GM19395 (cell line): Measurements from ENCODE around the gene GRM7.

Experiments
- ATAC-seq: cut with Tn5 transposase; IDR thresholded peaks from one replicate; pipeline ENCODE4 v1.9.1; 2021; ENCODE audit warnings: mild to moderate bottlenecking, moderate library complexity; ENCODE audit not compliant: unreplicated experiment

Gene GRM7

DNA sequence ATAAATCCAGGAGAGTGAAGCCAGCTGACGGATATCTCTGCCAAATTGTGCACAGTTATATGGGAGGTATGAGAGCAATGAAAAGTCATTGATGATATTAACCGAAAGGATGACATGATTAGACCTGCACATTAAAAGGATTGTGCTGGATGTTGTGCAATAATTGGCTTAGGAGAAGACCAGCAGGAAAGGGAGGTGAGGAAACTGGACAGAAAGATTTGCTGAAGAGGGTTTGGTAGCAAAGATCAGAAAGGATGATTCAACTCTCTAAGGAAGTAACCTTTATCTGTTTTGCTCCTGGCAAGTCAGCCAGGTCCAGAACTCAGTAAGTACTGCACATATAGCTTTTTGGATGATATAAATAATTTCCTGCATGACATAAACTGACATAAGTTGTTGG is 704.7 kb downstream of the GRM7 start:
- ATAC-seq: no peak

DNA sequence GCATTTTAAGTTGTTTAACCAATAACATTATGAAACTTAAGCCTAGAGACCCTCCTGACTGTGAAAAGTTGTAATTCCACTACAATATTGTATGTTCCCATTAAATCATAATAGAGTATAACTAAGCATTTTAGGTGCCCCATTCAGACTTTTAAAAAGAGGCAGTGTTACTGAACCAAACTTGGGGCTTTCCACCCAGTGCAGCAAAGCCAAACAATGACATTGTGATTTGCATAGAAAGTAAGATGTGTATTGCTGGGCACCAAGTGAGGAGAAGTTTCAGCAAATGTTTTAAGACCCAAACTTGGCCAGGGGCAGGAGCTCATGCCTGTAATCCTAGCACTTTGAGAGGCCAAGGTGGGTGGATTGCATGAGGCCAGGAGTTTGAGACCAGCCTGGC is 706.2 kb downstream of the GRM7 start:
- no peak for ATAC-seq

DNA sequence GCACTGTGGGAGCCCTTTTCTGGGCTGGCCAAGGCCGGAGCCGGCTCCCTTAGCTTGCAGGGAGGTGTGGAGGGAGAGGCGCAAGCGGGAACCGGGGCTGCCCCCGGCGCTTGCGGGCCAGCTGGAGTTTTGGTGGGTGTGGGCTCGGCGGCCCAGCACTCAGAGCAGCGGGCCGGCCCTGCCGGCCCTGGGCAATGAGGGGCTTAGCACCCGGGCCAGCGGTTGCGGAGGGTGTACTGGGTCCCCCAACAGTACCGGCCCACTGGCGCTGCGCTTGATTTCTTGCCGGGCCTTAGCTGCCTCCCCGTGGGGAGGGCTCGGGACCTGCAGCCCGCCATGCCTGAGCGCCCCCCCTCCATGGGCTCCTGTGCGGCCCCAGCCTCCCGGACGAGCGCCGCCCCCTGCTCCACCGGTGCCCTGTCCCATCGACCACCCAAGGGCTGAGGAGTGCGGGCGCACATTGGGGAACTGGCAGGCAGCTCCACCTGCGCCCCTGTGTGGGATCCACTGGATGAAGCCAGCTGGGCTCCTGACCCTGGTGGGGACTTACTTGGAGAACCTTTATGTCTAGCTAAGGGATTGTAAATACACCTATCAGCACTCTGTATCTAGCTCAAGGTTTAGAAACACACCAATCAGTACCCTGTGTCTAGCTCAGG is 707.7 kb downstream of the GRM7 start:
- no peak for ATAC-seq

DNA sequence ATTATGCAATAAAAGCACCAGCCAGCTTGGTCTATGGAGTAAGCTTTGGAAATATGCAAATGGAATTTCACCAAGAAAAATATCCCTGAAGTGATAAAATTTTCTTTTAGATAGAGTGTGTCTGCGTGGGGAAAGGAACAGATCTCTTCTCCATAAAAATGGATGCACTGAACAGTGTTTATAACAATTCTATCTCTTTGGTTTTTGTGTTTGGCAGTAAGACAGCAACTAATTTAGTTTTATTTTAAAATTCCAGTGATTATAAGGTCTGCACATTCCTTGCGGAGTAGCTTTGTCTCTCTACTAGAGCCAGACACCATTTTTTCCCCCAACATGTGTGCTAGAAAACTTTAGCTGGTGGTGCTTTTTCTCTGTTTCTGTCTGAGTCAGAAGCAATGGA is 712.4 kb downstream of the GRM7 start:
- no peak for ATAC-seq

DNA sequence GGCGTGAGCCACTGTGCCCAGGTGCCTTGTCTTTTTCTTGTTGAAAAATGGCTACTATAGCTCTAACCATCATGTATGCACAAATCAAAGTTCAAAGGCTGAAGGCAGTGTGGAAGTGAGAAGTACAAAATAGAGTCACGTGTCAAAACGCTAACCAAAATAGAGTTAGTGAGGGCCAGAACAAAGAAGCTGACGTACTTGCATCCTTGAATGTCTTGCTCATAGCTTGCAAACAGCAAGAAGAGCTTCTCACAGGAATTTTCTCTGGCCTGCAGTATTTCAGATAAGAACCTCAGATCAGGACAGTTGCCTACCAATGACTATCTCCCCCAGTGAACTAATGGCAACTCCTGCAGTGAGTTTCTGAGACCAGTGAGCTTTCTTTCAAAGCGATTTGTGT is 713.5 kb downstream of the GRM7 start:
- no peak for ATAC-seq

DNA sequence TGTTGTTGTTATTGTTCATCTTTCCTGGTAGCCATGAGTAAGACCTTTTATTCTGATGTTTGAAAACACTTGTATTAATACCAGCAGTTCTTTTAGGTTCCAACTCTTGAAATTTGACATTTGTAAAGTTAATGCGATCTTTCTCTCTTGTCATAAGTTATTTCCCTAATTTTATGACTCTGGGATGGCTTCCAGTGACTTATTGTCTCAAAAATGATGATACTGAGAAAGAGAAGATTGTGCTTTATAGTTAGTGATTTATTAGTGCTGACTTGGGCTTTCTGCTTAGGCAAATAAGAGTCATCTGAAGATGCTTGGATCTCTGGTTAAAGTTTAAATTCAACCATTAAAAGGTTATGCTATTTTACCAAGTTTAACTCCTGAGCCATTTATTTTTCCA is 715.2 kb downstream of the GRM7 start:
- ATAC-seq: no peak

DNA sequence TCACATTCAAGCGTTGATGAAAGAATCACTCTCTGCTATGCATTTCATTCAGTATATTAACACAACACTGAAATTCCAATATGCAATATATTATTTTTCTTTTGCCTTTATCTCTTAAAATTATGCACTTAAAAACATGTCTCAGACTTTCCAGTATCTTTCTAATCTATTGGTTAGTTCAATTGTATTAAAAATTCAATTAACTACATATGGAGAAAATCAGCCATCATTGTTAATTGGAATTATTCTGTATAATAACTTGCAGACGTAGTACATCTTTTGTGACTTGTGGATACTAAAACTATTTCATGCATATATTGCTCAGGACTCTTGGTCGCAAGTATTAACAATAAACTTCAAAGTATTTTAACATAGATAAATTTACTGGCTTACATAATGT is 715.6 kb downstream of the GRM7 start:
- ATAC-seq: no peak

DNA sequence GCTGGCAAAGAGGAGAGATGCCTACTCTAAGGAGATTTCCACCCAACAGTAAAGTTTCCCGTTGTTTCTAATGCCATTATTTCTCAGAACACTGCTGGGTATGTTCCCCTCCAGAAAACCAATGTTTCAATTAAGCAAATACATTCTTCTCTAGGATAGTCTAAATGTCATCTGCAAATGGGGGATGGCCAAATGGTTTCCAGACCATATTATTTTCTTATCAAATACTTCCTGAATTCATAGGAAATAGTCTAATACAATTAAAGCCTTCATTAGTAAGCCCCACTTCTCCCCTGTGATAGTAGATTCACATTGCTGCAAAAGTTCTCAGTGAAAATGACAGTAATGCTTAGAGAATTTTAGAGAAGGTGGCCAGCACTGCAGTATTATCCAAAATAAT is 716.6 kb downstream of the GRM7 start:
- no peak for ATAC-seq

DNA sequence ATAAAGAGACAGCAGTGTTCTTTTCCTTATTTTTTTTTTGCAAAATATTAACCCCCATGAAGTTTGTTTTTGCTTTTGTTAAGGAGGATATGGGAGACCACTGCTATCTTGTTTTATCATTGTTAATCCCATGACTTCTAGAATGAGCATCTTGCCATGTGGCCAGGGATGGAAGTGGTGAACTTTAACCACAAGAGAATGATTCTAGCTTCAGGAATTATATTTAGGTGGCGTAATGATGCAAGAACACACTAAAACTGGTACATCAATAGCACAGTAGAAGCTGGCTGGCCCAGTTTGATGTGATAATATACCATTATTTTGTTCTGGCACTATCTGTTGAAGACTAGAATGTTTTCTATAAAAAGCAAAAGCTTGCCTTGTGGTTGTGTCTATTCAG is 720.9 kb downstream of the GRM7 start:
- ATAC-seq: no peak

DNA sequence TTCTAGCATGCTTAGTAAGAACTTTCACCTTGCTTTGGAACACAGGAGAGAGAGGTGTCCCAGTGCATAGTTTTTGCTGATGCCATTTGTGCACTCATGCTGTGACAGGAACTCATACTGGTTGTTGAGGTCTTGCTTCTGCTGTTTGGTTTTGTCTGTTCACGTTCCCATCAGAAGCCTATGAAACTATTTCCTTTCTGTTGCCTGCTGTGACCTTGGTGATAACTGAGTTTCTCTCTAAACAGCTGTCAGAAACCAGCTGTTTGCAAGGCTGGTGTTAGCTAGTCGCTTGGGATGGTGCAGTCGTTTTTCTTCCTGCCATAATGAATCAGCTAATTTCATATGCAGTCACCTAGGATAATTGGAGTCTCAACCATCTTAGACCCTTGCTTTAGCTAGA is 724.1 kb downstream of the GRM7 start:
- no peak for ATAC-seq

DNA sequence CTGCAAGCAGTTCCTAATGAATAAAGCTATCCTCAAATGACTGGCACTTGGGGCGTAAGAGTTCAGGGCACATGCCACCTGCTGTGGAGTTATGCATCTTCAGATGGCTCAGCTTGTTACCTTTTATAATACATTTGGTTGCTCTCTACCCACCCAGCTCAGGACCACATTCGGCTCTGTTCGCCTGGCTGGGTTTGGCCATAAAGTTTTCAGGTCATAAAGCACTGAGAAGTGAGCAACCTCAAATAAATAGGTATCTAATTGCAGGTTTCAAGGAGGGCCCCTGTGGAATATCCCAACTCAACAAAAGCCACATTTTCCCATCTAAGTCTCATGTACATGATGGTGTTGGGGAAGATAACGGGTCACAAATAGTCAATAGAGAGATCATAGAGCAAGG is 727.3 kb downstream of the GRM7 start:
- no peak for ATAC-seq

DNA sequence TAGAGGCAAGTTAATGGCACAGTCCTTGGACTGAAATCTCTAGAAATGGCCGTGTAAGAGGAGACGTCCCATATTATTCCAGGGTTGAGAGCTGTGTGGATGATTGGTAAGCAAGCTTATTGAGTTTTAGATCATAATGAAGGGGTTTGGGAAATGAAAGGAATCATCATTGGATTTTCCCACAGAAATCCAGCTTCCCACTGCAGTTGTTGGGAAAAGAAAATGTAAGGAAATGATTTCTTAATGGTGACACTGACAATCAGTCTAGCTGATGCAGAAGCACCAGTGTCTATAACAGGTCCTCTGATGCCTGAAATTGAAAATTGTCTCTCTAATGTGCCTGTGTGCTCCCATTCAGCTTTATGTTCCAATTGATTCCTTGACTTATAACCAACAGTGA is 728.6 kb downstream of the GRM7 start:
- ATAC-seq: no peak

DNA sequence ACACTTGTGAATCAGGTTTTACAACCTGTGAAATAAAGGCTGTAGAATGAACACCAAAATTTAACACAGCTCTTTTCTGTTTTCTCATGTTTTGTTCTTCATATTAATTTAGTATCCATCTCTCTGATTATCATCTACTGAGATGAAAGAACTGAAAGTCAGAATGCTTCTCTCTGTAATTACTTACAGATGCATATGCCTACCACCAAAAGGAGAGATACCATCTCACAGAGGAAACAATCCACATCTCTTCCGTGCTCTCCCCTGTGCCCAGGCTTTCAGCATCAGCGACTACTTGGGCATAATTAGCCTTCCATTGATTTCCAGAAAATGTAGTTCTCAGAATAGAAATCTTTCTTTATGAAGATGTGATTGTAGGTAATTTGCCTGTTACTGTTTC is 741.4 kb downstream of the GRM7 start:
- no peak for ATAC-seq

DNA sequence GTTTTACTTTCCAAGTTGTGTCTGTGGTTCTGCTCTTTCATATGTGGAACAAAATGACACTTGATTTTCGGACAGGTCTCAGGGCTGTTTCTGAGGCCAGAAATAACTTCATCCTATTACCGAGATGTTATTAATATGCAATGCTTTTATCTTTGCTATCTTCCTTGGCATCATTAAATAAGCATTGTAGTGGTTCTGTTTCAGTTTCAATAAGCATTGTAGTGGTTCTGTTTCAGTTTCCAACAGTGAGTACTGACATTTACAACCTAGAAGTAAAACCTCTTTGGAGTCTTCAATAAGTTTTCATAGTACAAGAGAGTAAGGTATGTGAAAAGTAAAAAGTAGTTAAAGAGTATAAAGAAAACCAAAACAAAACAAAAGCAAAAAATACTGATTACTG is 746.2 kb downstream of the GRM7 start:
- ATAC-seq: no peak

DNA sequence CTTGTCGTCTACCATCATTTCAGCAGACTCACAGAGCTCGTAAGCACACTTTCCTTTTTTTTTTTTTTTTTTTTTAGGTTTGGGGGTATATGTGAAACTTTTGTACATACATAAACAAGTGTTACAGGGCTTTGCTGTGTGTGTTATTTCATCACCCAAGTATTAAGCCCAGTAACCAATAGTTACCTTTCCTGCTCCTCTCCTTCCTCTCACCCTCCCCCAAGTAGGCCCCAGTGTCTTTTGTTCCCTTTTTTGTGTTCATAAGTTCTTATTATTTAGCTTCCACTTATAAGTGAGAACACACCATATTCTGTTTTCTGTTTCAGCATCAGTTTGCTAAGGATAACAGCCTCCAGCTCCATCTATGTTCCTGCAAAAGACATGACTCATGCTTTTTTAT is 746.8 kb downstream of the GRM7 start:
- no peak for ATAC-seq

DNA sequence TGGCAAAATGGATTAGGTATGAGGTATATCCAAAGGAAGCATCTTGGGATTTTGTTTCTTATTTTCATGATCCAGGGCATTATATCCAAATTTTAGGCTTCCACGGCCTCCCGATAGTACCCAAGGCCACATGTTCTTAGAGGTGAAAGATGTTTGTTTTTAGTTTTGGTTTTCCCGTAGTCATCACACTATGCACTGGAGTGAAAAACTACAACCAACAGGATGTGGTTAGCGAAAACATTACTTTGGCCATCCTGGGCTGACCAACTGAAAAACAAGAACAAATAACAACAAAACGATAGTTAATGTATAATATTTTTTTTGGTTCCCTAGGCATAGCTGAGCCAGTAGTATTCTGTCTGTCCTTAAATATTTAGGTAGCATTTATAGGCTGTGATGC is 749.7 kb downstream of the GRM7 start:
- ATAC-seq: no peak

DNA sequence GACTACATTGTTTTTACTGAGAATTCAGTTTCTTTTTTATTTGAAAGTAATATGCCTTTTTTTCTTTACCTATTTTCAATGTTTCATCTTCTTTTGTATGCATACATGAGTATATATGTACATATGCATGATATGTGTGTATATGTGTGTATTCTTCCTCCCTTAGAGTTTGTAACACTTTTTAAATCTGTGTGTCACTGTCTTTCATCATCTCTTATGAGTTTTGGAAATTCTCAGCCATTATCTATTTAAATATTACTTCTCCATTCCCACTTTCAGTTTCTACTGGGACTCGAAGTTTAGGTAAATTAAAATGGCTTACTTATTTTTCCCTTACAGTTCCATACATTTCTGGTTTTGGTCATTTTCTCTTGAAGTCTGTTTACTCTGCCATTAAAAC is 754.1 kb downstream of the GRM7 start:
- ATAC-seq: no peak

DNA sequence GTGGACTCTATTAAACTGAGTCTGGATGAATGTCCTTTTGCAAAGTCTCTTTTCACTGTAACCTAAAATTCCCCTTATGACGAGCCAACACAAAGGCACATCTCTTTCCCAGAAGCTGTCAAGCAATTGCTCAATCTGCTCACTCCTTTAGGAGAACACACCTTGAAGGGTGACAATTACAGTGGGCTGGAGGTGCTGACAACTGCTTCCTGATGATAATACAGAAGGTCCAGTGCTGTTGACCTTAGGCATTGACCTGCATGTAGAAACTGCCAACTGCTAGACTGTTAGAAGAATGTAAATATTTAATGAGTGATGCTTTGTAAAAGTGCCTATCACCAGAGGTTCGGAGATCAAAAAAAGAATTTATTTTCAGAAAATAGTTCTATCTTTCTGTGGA is 757.7 kb downstream of the GRM7 start:
- ATAC-seq: no peak

DNA sequence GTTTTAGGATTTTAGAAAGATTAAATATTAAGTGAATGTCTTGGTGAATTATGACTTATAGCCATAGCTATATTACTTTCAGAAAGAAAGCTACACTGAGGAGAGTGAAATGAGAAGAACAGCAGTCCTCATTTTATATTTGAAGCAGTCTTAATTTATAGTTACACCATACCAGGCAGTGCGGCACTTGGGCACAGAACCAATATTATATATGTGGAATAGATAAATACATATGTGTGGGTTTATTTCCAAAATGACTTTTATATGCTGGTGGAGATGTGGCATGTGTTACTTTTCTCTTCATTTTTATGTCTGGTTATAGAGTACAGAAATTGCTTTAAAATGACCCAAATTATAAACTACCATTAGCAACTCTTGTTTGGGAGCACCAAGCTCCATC is 759.5 kb downstream of the GRM7 start:
- ATAC-seq: no peak

DNA sequence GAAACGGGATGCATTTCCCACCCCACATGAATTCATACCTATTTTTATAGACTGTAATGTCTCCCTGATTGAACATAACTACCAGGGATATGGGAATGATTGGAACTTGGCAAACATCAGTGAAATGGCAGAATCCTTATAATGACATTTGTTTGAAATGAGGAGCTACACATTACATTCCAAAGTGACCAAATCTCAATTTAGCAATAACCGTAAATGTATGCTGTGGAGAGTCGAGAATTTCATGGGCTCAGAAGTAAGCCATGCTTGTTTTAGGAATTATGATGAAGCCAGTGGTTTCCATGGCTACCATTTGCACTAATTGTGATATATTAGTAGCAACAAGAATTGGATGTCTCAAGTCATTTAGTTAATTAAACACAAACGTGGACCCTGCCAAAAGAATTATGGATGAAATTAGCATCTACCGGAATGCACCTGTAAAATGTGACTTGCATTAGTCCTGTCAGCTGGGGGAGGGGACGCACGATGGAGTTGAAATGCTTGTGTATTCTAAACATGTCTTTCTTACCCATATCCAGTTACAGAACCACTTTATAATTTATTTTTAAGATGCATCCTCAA is 760.2 kb downstream of the GRM7 start:
- ATAC-seq: no peak

DNA sequence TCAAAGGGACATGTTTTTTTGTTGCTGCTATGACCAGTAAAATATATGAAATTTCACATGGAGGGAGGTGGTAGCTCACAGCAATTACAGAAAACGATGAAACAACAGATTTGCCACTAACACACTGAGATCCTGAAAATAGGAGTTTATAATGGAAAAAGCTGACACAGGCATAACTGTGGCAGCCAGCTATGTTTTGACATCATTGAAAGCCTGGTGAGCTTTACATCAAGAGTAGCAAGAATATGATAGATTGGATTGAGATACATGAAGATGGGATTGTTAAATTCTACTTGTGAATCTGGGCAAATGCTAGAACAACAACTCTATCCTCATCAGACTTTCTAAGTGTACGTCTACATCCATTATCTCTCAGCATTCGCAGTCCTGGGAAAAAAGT is 760.7 kb downstream of the GRM7 start:
- ATAC-seq: no peak

DNA sequence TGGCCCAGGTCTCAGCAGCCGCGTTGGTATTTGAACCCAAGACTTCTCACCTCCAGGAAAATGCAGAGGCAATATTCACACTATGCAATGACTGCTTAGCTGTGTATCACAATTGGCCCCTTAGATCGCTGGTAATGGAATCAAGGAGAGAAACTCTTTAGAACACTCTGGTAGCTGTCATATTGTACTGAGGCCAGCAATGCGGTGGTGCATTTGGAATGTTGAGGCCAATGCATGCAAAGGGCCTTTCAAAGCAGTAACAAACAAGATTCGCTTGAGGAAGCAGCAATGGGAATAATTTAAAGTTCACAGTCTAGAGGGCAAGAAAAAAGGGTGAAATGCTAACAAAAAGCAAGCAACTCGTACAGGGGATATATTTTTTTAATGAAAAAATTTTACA is 764.1 kb downstream of the GRM7 start:
- ATAC-seq: no peak

DNA sequence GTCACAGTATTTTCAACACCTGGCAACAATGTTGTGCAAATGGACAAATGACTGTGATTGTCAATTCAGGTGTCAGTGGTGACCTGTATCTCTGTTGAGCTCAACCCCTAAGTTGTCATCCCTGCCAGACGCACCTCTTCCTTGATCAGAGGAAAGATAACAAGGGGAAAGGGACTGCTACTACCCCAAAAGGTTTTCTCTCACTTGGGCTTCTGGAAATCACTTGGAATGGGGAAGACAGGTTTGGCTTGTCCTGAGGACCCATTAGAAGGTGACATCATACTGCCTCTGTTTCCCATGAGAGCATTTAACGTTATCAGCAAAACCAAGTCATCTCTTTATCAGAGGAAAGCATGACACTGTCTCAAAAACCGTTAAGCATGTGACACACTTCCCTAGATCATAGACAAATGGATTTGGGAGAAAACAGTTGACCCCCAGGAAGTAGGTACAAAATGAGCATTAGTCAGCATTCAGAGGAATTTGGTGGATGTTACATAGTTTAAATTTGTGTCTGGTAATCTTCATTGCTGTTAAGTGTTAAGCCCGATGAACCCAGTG is 769.5 kb downstream of the GRM7 start:
- ATAC-seq: no peak
